Sciatic nerve (tissue), 2 donors: ENCODE measurements around the gene MDH1B. TPM values are rescaled to one million over a fixed set of nuclear protein-coding genes. Genes with fewer than 3 reads are reported as not detected.

Experiments
- ATAC-seq: fragments of 200-7000 bp; cut with Tn5 transposase; one replicate; pipeline ENCODE4 v1.9.1; 2020; ENCODE audit warnings: mild to moderate bottlenecking, moderate library complexity
- DNase-seq: peaks from one replicate; pipeline ENCODE4 v3.0.0-alpha.2; 2020; ENCODE audit warnings: low spot score
- intact Hi-C: fragments of 100-400 bp; cut with DNase I; formaldehyde crosslinking; loops from one replicate; pipeline ENCODE4 v1.14.2; 2022
- microRNA-seq: library from miRNA; unstranded; fragments of <30 nt; microRNA quantifications from one replicate; pipeline ENCODE4 v1.2.0, GENCODE V29; 2020
- total RNA-seq: library from RNA; stranded (reverse); fragmentation: NEBNext Ultra II Directional; extraction: Animal tissue kit (Norgen Biotek cat#: 25700); gene quantifications from one replicate; pipeline ENCODE4 v1.2.1, GENCODE V29; 2021
- donor health status: DM: no; HTN: no; CAD: no.
- donor health status: DM: no; HTN: no; CAD: no.

Gene MDH1B
- total RNA-seq, 1 donor from 2014 or later, result 1.9 TPM

DNA sequence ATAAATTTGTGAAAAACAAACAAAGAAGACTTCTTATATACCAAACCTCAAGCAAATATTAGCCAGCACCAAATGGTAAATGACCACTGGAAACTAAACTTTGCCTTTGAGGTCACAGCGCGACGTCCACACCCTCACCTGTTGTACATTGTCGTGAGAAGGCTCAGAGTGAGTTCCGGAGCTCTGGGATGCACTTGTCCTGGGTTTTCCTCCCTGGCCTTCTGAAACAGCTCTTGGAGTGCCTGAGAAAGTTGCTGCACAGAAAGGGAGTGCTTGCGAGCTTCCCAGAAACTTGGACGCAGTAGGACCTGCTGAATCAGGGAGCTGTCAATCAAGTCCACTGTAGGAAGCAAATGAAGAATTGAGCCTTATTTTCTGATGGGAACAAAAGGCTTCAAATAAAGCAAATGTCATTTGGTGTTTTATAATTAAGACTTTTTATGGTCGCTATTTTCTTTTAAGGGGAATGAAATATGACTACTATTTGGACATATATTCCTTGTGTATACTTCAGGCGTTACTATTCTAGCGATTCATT is 57.9 kb downstream of the MDH1B start:
- no peak for ATAC-seq
- no peak for DNase-seq
- intact Hi-C loops, result no loop called here

DNA sequence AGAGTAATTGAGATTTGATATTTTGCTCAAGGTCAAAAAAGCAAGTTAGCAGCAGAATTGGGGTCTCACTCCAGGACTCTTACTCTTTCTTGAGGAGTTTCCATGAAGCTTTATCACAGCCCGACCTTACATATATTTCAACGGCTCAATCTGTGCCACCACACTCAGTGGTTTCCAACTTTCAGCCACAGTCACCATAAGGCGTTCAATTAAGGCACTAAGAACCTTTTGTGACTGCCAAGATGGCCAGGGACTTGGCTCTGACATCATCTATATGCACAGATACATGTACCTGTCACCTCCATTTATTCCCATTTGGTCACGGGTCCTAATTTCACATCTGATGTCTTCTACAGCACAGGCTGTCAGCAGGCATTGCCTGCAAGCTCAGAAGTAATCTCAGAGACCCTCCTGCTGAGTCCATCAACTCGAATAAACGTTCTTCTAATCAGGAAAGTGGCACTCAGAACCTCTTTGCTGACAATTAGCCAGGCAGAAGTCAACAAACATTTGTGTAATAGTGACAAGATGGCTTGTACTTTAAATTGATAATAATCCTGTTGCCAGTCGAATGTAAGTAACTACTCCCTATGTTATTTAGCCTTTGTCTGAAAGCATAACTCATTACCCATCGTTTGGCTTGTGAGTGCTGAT is 63.0 kb downstream of the MDH1B start:
- DNase-seq (no peak), ATAC-seq (no peak)
- intact Hi-C loops, result no loop called here

DNA sequence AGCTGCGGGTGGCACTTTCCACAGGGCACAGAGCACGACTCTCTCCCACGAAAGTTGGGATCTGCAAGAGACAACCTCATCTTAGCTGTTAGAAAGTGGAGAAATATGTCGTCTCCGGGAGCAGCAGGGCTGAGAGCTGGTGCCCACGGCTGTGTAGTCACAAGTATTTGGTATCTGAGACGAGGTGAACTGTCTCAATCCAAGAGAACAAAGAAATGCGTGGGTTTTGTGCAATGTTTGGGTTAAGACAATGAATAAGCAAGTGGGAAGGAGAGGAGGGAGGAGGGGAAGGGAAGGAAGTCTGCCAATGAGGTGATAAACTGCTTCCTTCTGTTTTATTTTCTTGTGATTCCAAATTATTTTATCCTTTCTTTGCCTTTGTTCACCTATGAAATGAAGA is 65.0 kb downstream of the MDH1B start:
- no peak for DNase-seq
- no peak for ATAC-seq
- intact Hi-C loops, result no loop called here

DNA sequence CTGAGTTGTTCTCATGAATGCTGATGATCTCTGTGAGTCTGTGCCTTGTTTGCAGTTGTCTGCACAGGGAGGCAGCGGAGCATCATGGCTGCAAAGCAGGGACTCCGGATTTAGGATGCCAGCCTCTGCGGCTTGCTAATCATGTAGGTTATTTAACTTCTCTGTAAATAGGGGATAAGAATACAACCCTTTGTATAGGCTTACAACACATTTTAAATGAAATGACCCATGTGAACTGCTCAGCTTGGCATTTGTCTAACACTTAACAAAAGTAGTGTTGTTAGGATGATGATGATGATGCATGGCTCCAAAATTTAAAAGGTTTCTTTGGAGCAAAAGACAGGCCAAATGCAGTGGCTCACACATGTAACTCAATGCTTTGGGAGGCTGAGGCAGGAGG is 66.3 kb downstream of the MDH1B start:
- no peak for DNase-seq
- intact Hi-C loops, result loop anchor here (10.0 kb wide), 1 partner anchor 786 kb away; no protein-coding TSS in a partner anchor
- no peak for ATAC-seq

DNA sequence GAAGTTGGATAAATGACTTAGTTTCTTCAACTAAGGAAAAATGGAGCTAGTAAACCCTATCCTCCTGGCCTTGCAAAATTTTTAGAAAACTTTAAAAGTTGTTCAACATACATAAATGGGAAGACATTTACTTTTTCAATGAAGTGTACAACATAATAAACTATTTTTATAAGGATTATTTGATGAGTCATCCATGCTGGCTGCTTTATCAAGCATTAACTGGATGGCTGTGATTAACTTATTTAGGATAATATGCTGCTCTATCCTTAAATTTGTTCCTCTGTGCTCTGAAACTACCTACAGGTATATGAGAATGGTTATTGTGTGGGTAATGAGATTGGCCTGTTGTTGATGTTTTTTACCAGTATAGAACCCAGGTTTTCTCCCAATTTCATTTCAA is 68.2 kb downstream of the MDH1B start:
- intact Hi-C loops, result loop anchor here (10.0 kb wide), 1 partner anchor 788 kb away; no protein-coding TSS in a partner anchor
- no peak for DNase-seq
- ATAC-seq, result no peak

DNA sequence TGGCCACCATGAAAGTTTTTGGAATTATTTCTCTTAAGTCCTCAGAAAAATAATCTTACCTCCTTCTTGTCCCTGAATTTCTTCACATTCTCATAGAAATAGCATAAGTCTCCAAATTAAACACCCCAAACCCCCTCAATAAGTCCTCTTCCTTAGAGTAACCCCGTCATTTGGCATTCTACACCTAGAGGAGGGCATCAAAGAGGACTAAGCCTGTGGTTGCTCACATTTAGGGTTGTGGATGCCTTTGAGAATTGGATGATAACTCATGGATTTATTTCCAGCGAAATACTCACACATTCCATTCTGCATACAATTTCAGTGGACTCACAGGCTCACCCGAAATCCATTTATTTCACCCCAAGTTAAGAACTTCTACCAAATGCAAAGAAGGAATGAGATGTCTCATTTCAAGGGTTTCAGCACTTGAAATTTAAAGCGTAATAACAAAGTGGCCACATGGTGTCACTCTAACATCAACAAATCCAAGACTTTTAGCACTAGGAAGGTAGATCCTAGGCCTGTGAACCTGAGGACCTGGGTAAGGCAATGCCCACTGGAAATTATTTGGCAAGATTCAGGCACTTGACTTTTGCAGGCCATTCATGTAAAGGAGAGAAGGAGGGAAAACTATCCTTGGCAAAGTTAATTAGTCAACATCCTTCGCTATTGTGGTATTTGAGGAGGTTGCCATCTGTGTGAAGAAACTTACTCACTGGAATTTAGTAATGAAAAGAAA is 71.6 kb downstream of the MDH1B start:
- intact Hi-C loops, result loop anchor here (10.0 kb wide), 1 partner anchor 791 kb away; no protein-coding TSS in a partner anchor
- DNase-seq (no peak), ATAC-seq (peak; percentile 61)

DNA sequence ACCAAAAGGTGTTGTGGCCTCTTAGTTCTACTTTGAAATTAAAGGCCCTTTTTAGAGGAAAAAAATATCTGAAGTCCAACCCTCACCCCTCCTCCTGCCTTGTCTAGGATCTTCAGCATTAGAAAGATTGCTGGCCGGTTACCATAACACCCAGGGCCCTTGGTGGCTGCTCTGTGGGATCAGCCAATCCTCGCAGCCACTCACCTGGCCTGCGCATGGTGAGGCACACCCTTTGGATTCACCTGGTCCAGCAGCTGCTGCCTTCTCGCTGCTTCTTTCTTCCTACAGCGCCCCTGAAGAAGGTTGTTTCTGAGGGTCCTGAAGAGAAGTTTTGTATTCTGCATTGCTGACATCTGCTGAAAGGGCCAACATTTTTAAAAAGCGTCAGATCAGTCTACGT is 72.2 kb downstream of the MDH1B start:
- no peak for ATAC-seq
- intact Hi-C loops, result loop anchor here (10.0 kb wide), 1 partner anchor 792 kb away; no protein-coding TSS in a partner anchor
- DNase-seq, result no peak

DNA sequence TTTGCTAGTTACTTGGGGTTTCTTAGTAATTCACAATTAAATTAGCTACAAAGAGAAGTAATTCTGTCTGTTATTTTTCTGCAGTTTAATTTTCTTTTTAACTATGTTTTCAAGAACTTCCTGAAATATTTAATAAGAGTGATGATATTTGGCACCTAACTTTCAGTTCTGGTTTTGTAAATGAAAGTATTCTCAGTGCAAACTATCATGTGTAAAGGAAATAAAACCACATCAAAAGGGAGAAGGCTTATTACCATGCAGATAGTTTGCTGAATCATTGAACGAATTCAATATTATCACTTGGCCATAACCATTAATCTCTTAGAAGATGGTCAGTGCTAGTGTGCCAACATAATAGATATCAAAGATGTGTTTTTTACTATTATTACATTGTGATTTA is 76.1 kb downstream of the MDH1B start:
- intact Hi-C loops, result no loop called here
- no peak for ATAC-seq

DNA sequence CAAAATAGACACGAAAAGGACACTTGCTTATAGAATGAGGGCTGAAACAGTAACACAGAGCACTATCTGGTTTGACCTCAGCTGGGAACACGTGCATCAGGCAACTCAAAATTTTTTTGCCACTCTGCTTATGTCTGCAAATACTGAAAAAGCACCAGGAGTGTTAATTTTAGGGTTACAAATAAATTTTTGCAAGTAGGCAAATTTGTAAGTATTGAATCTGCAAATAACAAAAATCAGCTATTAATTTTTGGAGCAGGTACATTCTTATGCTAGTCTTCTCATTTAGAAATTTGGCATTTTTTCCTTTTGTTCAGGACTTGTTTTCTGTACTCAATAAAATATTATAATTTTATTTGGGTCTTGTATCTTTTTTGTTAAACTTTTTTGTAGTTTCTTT is 76.7 kb downstream of the MDH1B start:
- no peak for DNase-seq
- ATAC-seq, result no peak
- intact Hi-C loops, result no loop called here

More for the DNA sequence above, 76.1 kb downstream of the MDH1B start:
- DNase-seq, result no peak

Small RNA genes lying within 50 kb of the gene (microRNA-seq; reads per million reads assigned to microRNA genes)
- not detected for gene MIR3130-1
- not detected for gene MIR3130-2

Other genes with a start within 250 kb of the MDH1B start
- gene FAM237A, start 122.8 kb downstream of the MDH1B start, total RNA-seq, result not detected
- not detected for gene DYTN, start 46.9 kb downstream of the MDH1B start, total RNA-seq
- 23.1 TPM for gene FASTKD2, start 278 bp upstream of the MDH1B start, total RNA-seq
- gene CPO, start 174.2 kb upstream of the MDH1B start, total RNA-seq, result 0.89 TPM